Hepatocyte (in vitro differentiated cells): Measurements from ENCODE around the gene MTG2. TPM values are rescaled to one million over a fixed set of nuclear protein-coding genes. Genes with fewer than 3 reads are reported as not detected.

Experiments used
- DNase-seq: peaks from one replicate; pipeline ENCODE4 v3.0.0-alpha.2; 2016; ENCODE audit warnings: low spot score
- H2AFZ ChIP-seq: fragments of 200-600 bp; sonication (generic); 2 replicates; pipeline ENCODE4 v1.6.0; 2016; ENCODE audit warnings: antibody characterized with exemption, mild to moderate bottlenecking
- H3K27ac ChIP-seq: fragments of 200-600 bp; sonication (generic); 2 replicates; pipeline ENCODE4 v1.5.1; 2016; ENCODE audit warnings: mild to moderate bottlenecking
- H3K27me3 ChIP-seq: fragments of 200-600 bp; sonication (generic); 2 replicates; pipeline ENCODE4 v1.6.1; 2016
- H3K36me3 ChIP-seq: fragments of 200-600 bp; sonication (generic); replicated peaks from 2 replicates; pipeline ENCODE4 v1.5.1; 2016; ENCODE audit warnings: low read depth; ENCODE audit not compliant: insufficient read depth
- H3K4me1 ChIP-seq: fragments of 200-600 bp; sonication (generic); 2 replicates; pipeline ENCODE4 v1.5.1; 2016; ENCODE audit warnings: mild to moderate bottlenecking, moderate library complexity; ENCODE audit not compliant: insufficient read depth
- H3K4me2 ChIP-seq: fragments of 200-600 bp; sonication (generic); 2 replicates; pipeline ENCODE4 v1.6.0; 2016
- H3K4me3 ChIP-seq: fragments of 200-600 bp; sonication (generic); 2 replicates; pipeline ENCODE4 v1.5.1; 2016; ENCODE audit warnings: mild to moderate bottlenecking
- H3K79me2 ChIP-seq: fragments of 200-600 bp; sonication (generic); 2 replicates; pipeline ENCODE4 v1.6.0; 2017; ENCODE audit warnings: mild to moderate bottlenecking
- H3K9me2 ChIP-seq: fragments of 200-600 bp; sonication (generic); replicated peaks from 2 replicates; pipeline ENCODE4 v1.6.0; 2017; ENCODE audit warnings: mild to moderate bottlenecking; ENCODE audit not compliant: insufficient read depth
- H3K9me3 ChIP-seq: fragments of 200-600 bp; sonication (generic); 2 replicates; pipeline ENCODE4 v1.5.1; 2016; ENCODE audit warnings: low read depth, mild to moderate bottlenecking
- H4K20me1 ChIP-seq: fragments of 200-600 bp; sonication (generic); 2 replicates; pipeline ENCODE4 v1.6.0; 2016; ENCODE audit warnings: mild to moderate bottlenecking; ENCODE audit not compliant: insufficient read depth, poor library complexity, severe bottlenecking
- CTCF ChIP-seq: fragments of 200-600 bp; sonication (generic); IDR thresholded peaks from 2 replicates; pipeline ENCODE4 v1.5.1; 2016; ENCODE audit warnings: antibody characterized with exemption, mild to moderate bottlenecking; ENCODE audit not compliant: poor library complexity
- EZH2 ChIP-seq: fragments of 200-600 bp; sonication (generic); IDR thresholded peaks from 2 replicates; pipeline ENCODE4 v1.6.1; 2016; ENCODE audit warnings: antibody characterized with exemption, mild to moderate bottlenecking, borderline replicate concordance
- EZH2phosphoT487 ChIP-seq: fragments of 200-600 bp; sonication (generic); IDR thresholded peaks from one replicate; pipeline ENCODE4 v1.6.1; 2018; ENCODE audit warnings: antibody characterized with exemption, mild to moderate bottlenecking, low read depth, moderate library complexity; ENCODE audit not compliant: unreplicated experiment, severe bottlenecking
- WGBS: methylation state at CpG from one replicate; pipeline ENCODE4 v1.1.6; 2016; ENCODE audit warnings: low lambda C conversion rate; ENCODE audit errors: missing lambda C conversion rate; 5-methylcytosine and 5-hydroxymethylcytosine counted together
- polyA plus RNA-seq: library from polyadenylated mRNA; unstranded; fragments of >200 nt; fragmentation: Nextera tagmentation; extraction: Ambion mirVana; gene quantifications from 2 replicates; pipeline ENCODE4 v1.2.1, GENCODE V29; 2016
- total RNA-seq: library from RNA; depleted of rRNA; stranded (reverse); fragments of >200 nt; gene quantifications from 2 replicates; pipeline ENCODE4 v1.2.3, GENCODE V29; 2014

MTG2 gene
- total and polyA plus RNA-seq, 2 experiments from 2014 or later, result 18.4 to 26.7 TPM

GRCh38 chr20:62175711-62176110, 7.1 kb upstream of the MTG2 start:
- H4K20me1 ChIP-seq, result no peaks in the 10 kb centered on the region
- H3K9me3 ChIP-seq, result no peaks in the 10 kb centered on the region
- H3K9me2 ChIP-seq, result no peaks in the 10 kb centered on the region
- no peak overlapping the region for H2AFZ ChIP-seq
- no peak for TF ChIP-seq EZH2
- no peak for TF ChIP-seq EZH2phosphoT487
- TF ChIP-seq CTCF, result no peak
- H3K27me3 ChIP-seq, result no peaks in the 10 kb centered on the region
- no peak overlapping the region for H3K27ac ChIP-seq
- H3K36me3 ChIP-seq, result no peaks in the 10 kb centered on the region
- no peak for DNase-seq
- no peaks in the 10 kb centered on the region for H3K4me1 ChIP-seq
- H3K4me2 ChIP-seq, result no peak overlapping the region
- no peak overlapping the region for H3K4me3 ChIP-seq
- WGBS, result 97% methylated on average over 10 of the region's 10 CpGs
- no peaks in the 10 kb centered on the region for H3K79me2 ChIP-seq

- no peaks in the 10 kb centered on the region for H3K79me2 ChIP-seq
- H3K36me3 ChIP-seq, result no peaks in the 10 kb centered on the region
- no peaks in the 10 kb centered on the region for H3K9me2 ChIP-seq
- peaks cover 3% of the 10 kb centered on the region for H3K4me1 ChIP-seq
- DNase-seq, result no peak
- no peaks in the 10 kb centered on the region for H4K20me1 ChIP-seq
- WGBS, result 92% methylated on average over 15 of the region's 15 CpGs
- H3K4me2 ChIP-seq, result no peak overlapping the region
- H3K4me3 ChIP-seq, result no peak overlapping the region
- no peak overlapping the region for H3K27ac ChIP-seq
- no peaks in the 10 kb centered on the region for H3K27me3 ChIP-seq
- no peak overlapping the region for H2AFZ ChIP-seq
- TF ChIP-seq EZH2 (no peak), CTCF (no peak), EZH2phosphoT487 (no peak)
- no peaks in the 10 kb centered on the region for H3K9me3 ChIP-seq
Observed at GRCh38 chr20:62176866-62177265, 6.0 kb upstream of the MTG2 start.

GRCh38 chr20:62177307-62177706, 5.5 kb upstream of the MTG2 start:
- no peak for TF ChIP-seq CTCF
- TF ChIP-seq EZH2, result no peak
- TF ChIP-seq EZH2phosphoT487, result no peak
- Histone ChIP-seq H3K4me2 (no peak overlapping the region), H3K27ac (no peak overlapping the region), H3K4me1 (peaks cover 6% of the 10 kb centered on the region), H3K4me3 (no peak overlapping the region), H3K27me3 (no peaks in the 10 kb centered on the region), H3K79me2 (no peaks in the 10 kb centered on the region), H3K9me2 (no peaks in the 10 kb centered on the region), H2AFZ (no peak overlapping the region), H4K20me1 (no peaks in the 10 kb centered on the region), H3K9me3 (no peaks in the 10 kb centered on the region), H3K36me3 (no peaks in the 10 kb centered on the region)
- no peak for DNase-seq
- 92% methylated on average over 9 of the region's 9 CpGs for WGBS
